Activated CD8-positive, alpha-beta memory T cell treated with anti-CD3 and anti-CD28 coated beads, Interleukin-2, amount 50 U/mL, for 24 hours (primary cell): ENCODE data around the gene WNK3.

Source experiments
- DNase-seq: peaks from one replicate; pipeline ENCODE4 v3.0.0-alpha.2; 2020; ENCODE audit errors: extremely low read depth

Gene WNK3

GRCh38 chrX:54238588-54238987 is 119.3 kb downstream of the WNK3 start:
- no peak for DNase-seq

- no peak for DNase-seq
Observed at GRCh38 chrX:54237014-54237413, 120.8 kb downstream of the WNK3 start.

- no peak for DNase-seq
Observed at GRCh38 chrX:54230435-54231148, 127.3 kb downstream of the WNK3 start.

GRCh38 chrX:54223581-54223980 is 134.3 kb downstream of the WNK3 start:
- DNase-seq: no peak

- DNase-seq: no peak
Observed at GRCh38 chrX:54213603-54214002, 144.2 kb downstream of the WNK3 start.

- DNase-seq: no peak
Observed at GRCh38 chrX:54208531-54208930, 149.3 kb downstream of the WNK3 start.

GRCh38 chrX:54198262-54198661 is 159.6 kb downstream of the WNK3 start:
- DNase-seq: no peak

GRCh38 chrX:54194982-54195588 is 162.8 kb downstream of the WNK3 start:
- no peak for DNase-seq

- DNase-seq: no peak
Observed at GRCh38 chrX:54193085-54193821, 164.6 kb downstream of the WNK3 start.

- no peak for DNase-seq
Observed at GRCh38 chrX:54184474-54184873, 173.4 kb downstream of the WNK3 start.

- DNase-seq: no peak
Observed at GRCh38 chrX:54182864-54183613, 174.8 kb downstream of the WNK3 start, which contains the start of gene FAM120C. Gene FAM120C (minus strand): TSS chrX:54183254. CDS start chrX:54183198, 56 bp downstream.

- DNase-seq: peak; percentile 34
Observed at GRCh38 chrX:54182194-54182863, 175.5 kb downstream of the WNK3 start.

GRCh38 chrX:54181202-54181953 is 176.5 kb downstream of the WNK3 start:
- no peak for DNase-seq

- DNase-seq: no peak
Observed at GRCh38 chrX:54180403-54180802, 177.4 kb downstream of the WNK3 start.

GRCh38 chrX:54178100-54178940 is 179.5 kb downstream of the WNK3 start:
- no peak for DNase-seq

GRCh38 chrX:54177306-54177705 is 180.5 kb downstream of the WNK3 start:
- no peak for DNase-seq

GRCh38 chrX:54173791-54174190 is 184.1 kb downstream of the WNK3 start:
- no peak for DNase-seq

- DNase-seq: no peak
Observed at GRCh38 chrX:54172455-54172854, 185.4 kb downstream of the WNK3 start.

- DNase-seq: no peak
Observed at GRCh38 chrX:54171527-54172250, 186.2 kb downstream of the WNK3 start.
